PC-3 (cell line): ENCODE results near the gene SUSD3. TPM values are rescaled to one million over a fixed set of nuclear protein-coding genes. Genes with fewer than 3 reads are reported as not detected.

Experiments used
- ATAC-seq: fragments of 200-7000 bp; cut with Tn5 transposase; 2 replicates; pipeline ENCODE4 v1.9.1; 2020; ENCODE audit warnings: mild to moderate bottlenecking, moderate library complexity
- BruUV-seq: library from RNA; stranded (reverse); fragments of 400-500 nt; replicated peaks from 2 replicates; lab custom pipeline; 2021; lab: Mats Ljungman, UMichigan
- CTCF ChIA-PET: fragments of 300-600 bp; sonication (Branson Sonifier 250); formaldehyde crosslinking; loops from one replicate; lab custom pipeline; 2022; ENCODE audit warnings: antibody characterized with exemption; lab: Charles Lee
- POLR2A ChIA-PET: fragments of 300-600 bp; sonication (Branson Sonifier 250); formaldehyde crosslinking; loops from one replicate; lab custom pipeline; 2022; ENCODE audit warnings: antibody characterized with exemption; ENCODE audit not compliant: unreplicated experiment; lab: Charles Lee
- DNase-seq: peaks from one replicate; pipeline ENCODE4 v3.0.0-alpha.2; 2015
- H2AFZ ChIP-seq: fragments of 300-600 bp; sonication (generic); 2 replicates; pipeline ENCODE4 v1.6.0; 2016; ENCODE audit warnings: antibody characterized with exemption, low read length
- H3F3A ChIP-seq: fragments of 300-600 bp; sonication (generic); one replicate; pipeline ENCODE4 v1.6.0; 2017; ENCODE audit warnings: antibody characterized with exemption, low read length, control low read depth, mild to moderate bottlenecking; ENCODE audit not compliant: unreplicated experiment
- H3K27ac ChIP-seq: fragments of 300-600 bp; sonication (generic); 2 replicates; pipeline ENCODE4 v1.5.1; 2016; ENCODE audit warnings: mild to moderate bottlenecking, low read length
- H3K27me3 ChIP-seq: fragments of 300-600 bp; sonication (generic); 2 replicates; pipeline ENCODE4 v1.6.1; 2016; ENCODE audit warnings: low read length, mixed read lengths
- H3K36me3 ChIP-seq: fragments of 300-600 bp; sonication (generic); 2 replicates; pipeline ENCODE4 v1.6.1; 2016; ENCODE audit warnings: low read depth, mixed run types, low read length, mixed read lengths
- H3K4me1 ChIP-seq: fragments of 300-600 bp; sonication (generic); 2 replicates; pipeline ENCODE4 v1.5.1; 2016; ENCODE audit warnings: low read length; ENCODE audit not compliant: insufficient read depth
- H3K4me2 ChIP-seq: fragments of 300-600 bp; sonication (generic); 2 replicates; pipeline ENCODE4 v1.6.0; 2016; ENCODE audit warnings: low read length
- H3K4me3 ChIP-seq: fragments of 300-600 bp; sonication (generic); 2 replicates; pipeline ENCODE4 v1.5.1; 2016; ENCODE audit warnings: mild to moderate bottlenecking, low read length, mixed read lengths
- H3K79me2 ChIP-seq: fragments of 300-600 bp; sonication (generic); 2 replicates; pipeline ENCODE4 v1.6.1; 2017; ENCODE audit warnings: low read length, mixed read lengths
- H3K9ac ChIP-seq: fragments of 300-600 bp; sonication (generic); 2 replicates; pipeline ENCODE4 v1.6.0; 2016; ENCODE audit warnings: mild to moderate bottlenecking, low read length
- H3K9me2 ChIP-seq: fragments of 300-600 bp; sonication (generic); replicated peaks from 2 replicates; pipeline ENCODE4 v1.6.1; 2016; ENCODE audit warnings: mixed run types, low read length, mixed read lengths
- H3K9me3 ChIP-seq: fragments of 300-600 bp; sonication (generic); 2 replicates; pipeline ENCODE4 v1.6.1; 2016; ENCODE audit warnings: low read length, mixed read lengths
- H4K20me1 ChIP-seq: fragments of 300-600 bp; sonication (generic); 2 replicates; pipeline ENCODE4 v1.6.1; 2016; ENCODE audit warnings: low read length, mixed read lengths
- CTCF ChIP-seq: fragments of 300-600 bp; sonication (generic); conservative IDR thresholded peaks from 2 replicates; pipeline ENCODE4 v1.5.1; 2017; ENCODE audit warnings: antibody characterized with exemption, low read depth, mild to moderate bottlenecking, low read length
- EZH2 ChIP-seq: fragments of 300-600 bp; sonication (generic); IDR thresholded peaks from one replicate; pipeline ENCODE4 v1.6.1; 2017; ENCODE audit warnings: antibody characterized with exemption, mild to moderate bottlenecking, low read length; ENCODE audit not compliant: unreplicated experiment
- EZH2phosphoT487 ChIP-seq: fragments of 300-600 bp; sonication (generic); IDR thresholded peaks from 2 replicates; pipeline ENCODE4 v1.6.1; 2018; ENCODE audit warnings: mild to moderate bottlenecking, antibody characterized with exemption, low read length, borderline replicate concordance
- intact Hi-C: fragments of 100-400 bp; cut with micrococcal nuclease; formaldehyde crosslinking; loops from 2 replicates; pipeline ENCODE4 v1.9.0; 2023
- total RNA-seq: library from RNA; depleted of rRNA; stranded (reverse); fragments of >200 nt; gene quantifications from 2 replicates; pipeline ENCODE4 v1.2.3, GENCODE V29; 2014

Gene SUSD3
- total RNA-seq, 1 experiment from 2014 or later = 13.4 TPM

GRCh38 chr9:93126151-93126781 lies 67.8 kb downstream of the SUSD3 start:
- Histone ChIP-seq H4K20me1 (no peaks in the 10 kb centered on the region), H3K9me2 (no peaks in the 10 kb centered on the region), H2AFZ (no peak overlapping the region), H3K36me3 (no peaks in the 10 kb centered on the region), H3K27me3 (no peaks in the 10 kb centered on the region), H3K9me3 (no peaks in the 10 kb centered on the region), H3K9ac (no peak overlapping the region), H3K4me2 (no peak overlapping the region), H3K4me1 (no peaks in the 10 kb centered on the region), H3K27ac (no peak overlapping the region), H3K4me3 (no peak overlapping the region), H3F3A (no peaks in the 10 kb centered on the region), H3K79me2 (no peaks in the 10 kb centered on the region)
- DNase-seq = no peak
- no peak for ATAC-seq
- intact Hi-C loops = no loop called here
- no TSS peak for BruUV-seq
- ChIA-PET POLR2A (no interaction called here), CTCF (no interaction called here)
- no peak for TF ChIP-seq CTCF
- TF ChIP-seq EZH2phosphoT487 = no peak
- TF ChIP-seq EZH2 = no peak

- Histone ChIP-seq H3K4me3 (no peak overlapping the region), H3K4me2 (no peak overlapping the region), H3K27ac (no peak overlapping the region), H3K27me3 (no peaks in the 10 kb centered on the region), H3K9me3 (no peaks in the 10 kb centered on the region), H3K9me2 (no peaks in the 10 kb centered on the region), H3K4me1 (no peaks in the 10 kb centered on the region), H3K79me2 (peaks cover 4% of the 10 kb centered on the region; the same call in 1 of the 2 replicates), H3K9ac (no peak overlapping the region), H4K20me1 (no peaks in the 10 kb centered on the region), H3F3A (no peaks in the 10 kb centered on the region), H2AFZ (no peak overlapping the region), H3K36me3 (no peaks in the 10 kb centered on the region)
- TF ChIP-seq CTCF (no peak), EZH2 (no peak), EZH2phosphoT487 (no peak)
- ChIA-PET POLR2A (no interaction called here), CTCF (no interaction called here)
- intact Hi-C loops = no loop called here
- ATAC-seq = no peak
- no TSS peak for BruUV-seq
- no peak for DNase-seq
Measured at GRCh38 chr9:93126825-93127368, 68.4 kb downstream of the SUSD3 start.

- DNase-seq = no peak
- CTCF ChIA-PET = no interaction called here
- intact Hi-C loops = no loop called here
- no peaks in the 10 kb centered on the region for H3K9me2 ChIP-seq
- no peak for TF ChIP-seq CTCF
- TF ChIP-seq EZH2 = no peak
- no peak for TF ChIP-seq EZH2phosphoT487
- H3K4me1 ChIP-seq = peaks cover 3% of the 10 kb centered on the region; the same call in 1 of the 2 replicates
- no peaks in the 10 kb centered on the region for H3K27me3 ChIP-seq
- ATAC-seq = no peak
- H3K36me3 ChIP-seq = no peaks in the 10 kb centered on the region
- no peaks in the 10 kb centered on the region for H4K20me1 ChIP-seq
- peaks cover 9% of the 10 kb centered on the region; the same call in 1 of the 2 replicates for H3K79me2 ChIP-seq
- POLR2A ChIA-PET = no interaction called here
- H3F3A ChIP-seq = no peaks in the 10 kb centered on the region
- no peak overlapping the region for H2AFZ ChIP-seq
- H3K4me3 ChIP-seq = no peak overlapping the region
- no peak overlapping the region for H3K9ac ChIP-seq
- H3K4me2 ChIP-seq = no peak overlapping the region
- no peak overlapping the region for H3K27ac ChIP-seq
- BruUV-seq = no TSS peak
- no peaks in the 10 kb centered on the region for H3K9me3 ChIP-seq
Measured at GRCh38 chr9:93127395-93127911, 69.0 kb downstream of the SUSD3 start.
